ENCODE data around the gene WDR81.

WDR81 gene

DNA sequence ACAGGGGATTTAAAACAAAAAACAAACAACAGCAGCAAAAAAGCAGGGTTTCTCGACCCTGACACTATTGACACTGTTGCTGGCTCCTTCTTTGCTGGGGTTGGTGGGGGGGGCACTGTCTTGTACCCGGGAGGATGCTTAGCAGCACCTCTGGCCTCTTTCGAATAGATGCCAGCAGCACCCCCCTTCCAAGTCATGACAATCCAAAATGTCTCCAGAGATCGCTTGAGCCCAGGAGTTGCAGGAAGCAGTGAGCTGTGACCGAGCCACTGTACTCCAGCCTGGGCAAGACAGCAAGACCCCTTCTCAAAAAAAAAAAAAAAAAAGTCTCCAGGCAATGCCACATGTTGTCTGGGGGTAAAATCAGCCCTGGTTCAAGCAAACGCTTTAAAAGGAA, 57.7 kb downstream of the WDR81 start:
- no peak for DNase-seq (ENCODE audit: low spot score)

DNA sequence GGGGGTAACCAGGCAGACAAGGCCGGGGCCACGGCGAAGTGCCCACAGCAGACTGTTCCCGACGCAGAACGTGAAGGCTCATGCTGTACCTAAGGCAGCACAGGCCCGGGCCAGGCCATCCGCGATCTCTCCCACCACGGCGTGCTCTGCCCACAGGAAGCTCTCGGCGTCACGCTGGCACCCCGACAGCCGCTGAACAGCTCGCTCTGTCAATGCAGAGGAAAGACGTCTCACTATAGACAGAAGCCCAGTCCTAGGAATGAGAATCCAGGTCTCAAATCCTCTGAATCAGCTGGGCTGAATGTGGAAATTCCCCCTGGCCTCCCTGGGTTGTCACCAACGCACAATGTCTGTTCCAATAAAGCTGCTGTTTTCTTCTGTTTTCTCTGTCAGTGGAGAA, 58.8 kb downstream of the WDR81 start:
- DNase-seq (ENCODE audit: low spot score) = no peak

DNA sequence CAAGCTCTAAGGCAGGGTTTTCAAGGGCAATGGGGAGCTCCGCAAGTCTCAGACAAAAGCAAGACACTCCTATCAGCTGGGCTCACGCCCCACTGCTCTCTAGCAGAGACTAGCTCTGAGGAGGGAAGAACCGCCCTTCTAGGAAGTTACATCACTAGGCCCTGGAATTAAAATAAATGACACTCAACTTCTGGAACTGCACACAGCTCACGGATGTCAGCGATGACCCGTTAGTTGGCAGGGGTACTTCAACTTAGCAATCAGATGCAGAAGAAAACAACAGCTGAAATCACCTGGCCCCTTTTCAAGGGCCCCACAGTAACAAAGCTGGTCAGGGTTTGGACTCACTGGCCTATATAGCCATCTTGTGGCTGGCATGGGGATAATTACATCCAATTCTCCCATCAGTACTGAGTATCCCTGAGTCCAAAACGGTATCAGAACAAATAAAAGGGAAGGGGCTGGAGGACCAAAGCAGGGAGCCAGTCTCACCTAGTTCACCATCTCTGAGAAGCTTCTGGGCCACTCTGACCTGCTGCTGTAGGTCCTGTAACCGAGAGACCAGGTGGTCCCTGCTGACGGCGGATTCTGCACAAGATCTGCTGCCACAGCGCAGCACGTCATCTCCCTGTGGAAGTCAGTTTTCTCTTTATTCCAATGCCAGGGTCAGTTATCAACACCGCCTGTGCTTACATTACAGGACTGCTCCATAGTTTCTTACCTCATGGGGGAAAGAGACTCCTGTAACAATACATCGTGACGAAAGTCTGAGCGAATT, 59.5 kb downstream of the WDR81 start:
- DNase-seq (ENCODE audit: low spot score) = no peak

- DNase-seq (ENCODE audit: low spot score) = no peak
These were observed 61.4 kb downstream of the WDR81 start for GRCh38 chr17:1785930-1786329.

DNA sequence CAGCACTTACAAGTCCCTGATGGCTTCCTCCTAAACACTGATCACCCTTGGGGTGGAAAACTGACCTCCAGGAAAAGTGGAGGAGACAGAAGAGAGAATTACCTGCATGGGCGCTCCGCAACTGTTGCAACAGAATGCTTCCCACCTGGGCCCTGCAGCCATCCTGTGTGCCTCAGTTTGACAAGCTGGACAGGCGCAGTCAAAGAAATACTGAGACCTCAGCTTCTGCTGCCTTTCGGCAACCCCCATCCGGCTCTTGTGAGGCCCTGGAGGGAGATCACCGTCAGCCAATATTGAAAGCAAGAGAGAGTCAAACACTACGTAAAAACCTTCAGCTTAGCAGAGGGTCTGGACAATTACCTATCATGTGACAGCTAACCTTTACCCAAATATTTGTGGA, 62.2 kb downstream of the WDR81 start:
- no peak for DNase-seq (ENCODE audit: low spot score)

DNA sequence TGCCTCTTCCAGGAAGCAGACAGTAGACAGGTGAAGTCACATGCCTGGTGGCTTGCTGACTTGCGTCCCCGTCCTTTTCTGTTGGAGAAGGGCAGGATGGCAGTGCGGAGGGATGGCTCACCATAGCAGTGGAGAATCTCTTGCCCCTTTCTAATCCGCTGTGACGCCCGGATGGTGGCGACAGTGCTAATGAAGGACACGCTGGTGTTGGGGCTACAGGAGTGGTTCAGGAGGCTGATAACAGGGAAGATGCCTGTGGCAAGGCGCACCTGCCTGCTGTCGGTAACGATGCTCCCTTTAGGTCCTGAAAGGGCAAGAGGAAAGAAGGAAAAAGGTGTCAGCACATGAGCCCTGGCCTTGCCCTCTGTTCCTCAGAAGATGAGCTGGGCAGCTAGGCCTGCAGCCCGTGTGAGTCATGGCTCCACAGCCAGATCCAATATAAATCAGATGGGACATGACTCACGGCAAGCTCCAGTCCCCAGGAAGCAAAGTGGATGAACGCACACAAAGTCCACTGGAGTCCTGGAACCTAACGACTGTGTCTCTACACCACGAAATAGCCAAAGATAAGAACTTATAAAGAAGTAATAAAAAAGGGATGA, 62.9 kb downstream of the WDR81 start:
- no peak for DNase-seq (ENCODE audit: low spot score)

All from activated CD4-positive, alpha-beta T cell treated with anti-CD3 and anti-CD28 coated beads, Interleukin-2, Interleukin-4, amounts not matched to agents 100 ng/mL and 50 ng/mL, durations not matched to agents 16 hours and 8 hours (primary cell).